HUES64 (cell line): ENCODE measurements around the gene GLIS2.
"Not testable (repeated sequence)": the region's sequence is repeated elsewhere in the genome, so short reads cannot be mapped to it uniquely, and the experiment has no call there.

Experiments used
- H3K27ac ChIP-seq: 2 replicates; pipeline ENCODE4 v1.7.0; 2013; ENCODE audit warnings: low read depth, low read length, inconsistent platforms
- H3K27me3 ChIP-seq: 2 replicates; pipeline ENCODE4 v1.6.1; 2013; ENCODE audit warnings: mild to moderate bottlenecking, low read length; ENCODE audit not compliant: insufficient read depth
- H3K36me3 ChIP-seq: 2 replicates; pipeline ENCODE4 v1.6.1; 2013; ENCODE audit warnings: mild to moderate bottlenecking, low read length; ENCODE audit not compliant: insufficient read depth
- H3K4me1 ChIP-seq: 2 replicates; pipeline ENCODE4 v1.6.1; 2013; ENCODE audit warnings: mild to moderate bottlenecking, low read length, moderate library complexity; ENCODE audit not compliant: insufficient read depth
- H3K4me3 ChIP-seq: 2 replicates; pipeline ENCODE4 v1.5.1; 2013; ENCODE audit warnings: mild to moderate bottlenecking, low read length, moderate library complexity
- H3K9ac ChIP-seq: 2 replicates; pipeline ENCODE4 v1.6.1; 2013; ENCODE audit warnings: mild to moderate bottlenecking, low read depth, low read length
- H3K9me3 ChIP-seq: 2 replicates; pipeline ENCODE4 v1.6.1; 2013; ENCODE audit warnings: low read depth, low read length; ENCODE audit not compliant: insufficient read depth
- WGBS: fragments of 150-250, 120-280 bp; methylation state at CpG from one replicate; pipeline ENCODE4 v1.1.7; 2013; ENCODE audit warnings: missing lambda C conversion rate; 5-methylcytosine and 5-hydroxymethylcytosine counted together

Gene GLIS2

GRCh38 chr16:4339455-4339854 is 23.6 kb downstream of the GLIS2 start:
- Histone ChIP-seq H3K36me3 (peaks cover 49% of the 10 kb centered on the region), H3K9me3 (no peaks in the 10 kb centered on the region), H3K27me3 (no peaks in the 10 kb centered on the region), H3K4me3 (no peak overlapping the region), H3K4me1 (no peaks in the 10 kb centered on the region), H3K9ac (no peak overlapping the region), H3K27ac (no peak overlapping the region)
- WGBS = 89% methylated on average over 10 of the region's 10 CpGs

GRCh38 chr16:4339909-4340308 is 24.0 kb downstream of the GLIS2 start:
- Histone ChIP-seq H3K36me3 (peaks cover 46% of the 10 kb centered on the region), H3K9ac (no peak overlapping the region), H3K27me3 (no peaks in the 10 kb centered on the region), H3K27ac (no peak overlapping the region), H3K9me3 (no peaks in the 10 kb centered on the region), H3K4me1 (no peaks in the 10 kb centered on the region), H3K4me3 (no peak overlapping the region)
- 91% methylated on average over 14 of the region's 14 CpGs for WGBS

GRCh38 chr16:4340443-4340842 is 24.6 kb downstream of the GLIS2 start:
- no peak overlapping the region for H3K4me3 ChIP-seq
- no peaks in the 10 kb centered on the region for H3K4me1 ChIP-seq
- H3K27me3 ChIP-seq = no peaks in the 10 kb centered on the region
- H3K36me3 ChIP-seq = peaks cover 46% of the 10 kb centered on the region
- no peaks in the 10 kb centered on the region for H3K9me3 ChIP-seq
- 97% methylated on average over 6 of the region's 6 CpGs for WGBS
- no peak overlapping the region for H3K27ac ChIP-seq
- H3K9ac ChIP-seq = no peak overlapping the region

GRCh38 chr16:4341250-4341649 is 25.4 kb downstream of the GLIS2 start:
- Histone ChIP-seq H3K9me3 (no peaks in the 10 kb centered on the region), H3K9ac (no peak overlapping the region), H3K36me3 (peaks cover 51% of the 10 kb centered on the region), H3K27ac (no peak overlapping the region), H3K4me3 (no peak overlapping the region), H3K27me3 (no peaks in the 10 kb centered on the region), H3K4me1 (no peaks in the 10 kb centered on the region)
- 97% methylated on average over 13 of the region's 13 CpGs for WGBS

GRCh38 chr16:4342866-4343744 is 27.2 kb downstream of the GLIS2 start:
- peaks cover 51% of the 10 kb centered on the region for H3K36me3 ChIP-seq
- H3K4me3 ChIP-seq = no peak overlapping the region
- no peaks in the 10 kb centered on the region for H3K9me3 ChIP-seq
- H3K9ac ChIP-seq = no peak overlapping the region
- H3K27ac ChIP-seq = no peak overlapping the region
- H3K4me1 ChIP-seq = no peaks in the 10 kb centered on the region
- 94% methylated on average over 21 of the region's 21 CpGs for WGBS
- no peaks in the 10 kb centered on the region for H3K27me3 ChIP-seq

- H3K9ac ChIP-seq, H3K27me3 ChIP-seq, H3K27ac ChIP-seq, H3K4me3 ChIP-seq, H3K4me1 ChIP-seq, H3K9me3 ChIP-seq: not testable (repeated sequence)
- H3K36me3 ChIP-seq = peaks cover 47% of the 10 kb centered on the region
- WGBS = 62% methylated on average over 8 of the region's 10 CpGs
Measured at GRCh38 chr16:4344300-4344982, 28.6 kb downstream of the GLIS2 start.

- H3K9me3 ChIP-seq = no peaks in the 10 kb centered on the region
- no peak overlapping the region for H3K4me3 ChIP-seq
- no peak overlapping the region for H3K9ac ChIP-seq
- H3K27me3 ChIP-seq = no peaks in the 10 kb centered on the region
- peaks cover 47% of the 10 kb centered on the region for H3K36me3 ChIP-seq
- H3K4me1 ChIP-seq = no peaks in the 10 kb centered on the region
- no peak overlapping the region for H3K27ac ChIP-seq
- WGBS = 96% methylated on average over 26 of the region's 26 CpGs
Measured at GRCh38 chr16:4344983-4345835, 29.3 kb downstream of the GLIS2 start.

- 94% methylated on average over 14 of the region's 14 CpGs for WGBS
- no peak overlapping the region for H3K4me3 ChIP-seq
- no peak overlapping the region for H3K9ac ChIP-seq
- no peaks in the 10 kb centered on the region for H3K9me3 ChIP-seq
- no peaks in the 10 kb centered on the region for H3K27me3 ChIP-seq
- no peaks in the 10 kb centered on the region for H3K4me1 ChIP-seq
- H3K36me3 ChIP-seq = peaks cover 41% of the 10 kb centered on the region
- no peak overlapping the region for H3K27ac ChIP-seq
Measured at GRCh38 chr16:4345836-4346781, 30.2 kb downstream of the GLIS2 start.

- Histone ChIP-seq H3K9ac (no peak overlapping the region), H3K27ac (no peak overlapping the region), H3K9me3 (no peaks in the 10 kb centered on the region), H3K36me3 (peaks cover 36% of the 10 kb centered on the region), H3K4me3 (no peak overlapping the region), H3K4me1 (peaks cover 4% of the 10 kb centered on the region; the same call in 1 of the 2 replicates), H3K27me3 (no peaks in the 10 kb centered on the region)
- WGBS = 95% methylated on average over 8 of the region's 8 CpGs
Measured at GRCh38 chr16:4347010-4347409, 31.1 kb downstream of the GLIS2 start.

GRCh38 chr16:4347765-4348509 is 32.1 kb downstream of the GLIS2 start:
- H3K27me3 ChIP-seq = no peaks in the 10 kb centered on the region
- no peak overlapping the region for H3K27ac ChIP-seq
- 95% methylated on average over 17 of the region's 17 CpGs for whole genome bisulfite sequencing
- no peak overlapping the region for H3K4me3 ChIP-seq
- H3K9ac ChIP-seq = peak overlapping the region; percentile 13; the same call in 1 of the 2 replicates
- H3K36me3 ChIP-seq = peaks cover 36% of the 10 kb centered on the region
- H3K9me3 ChIP-seq = no peaks in the 10 kb centered on the region
- peaks cover 4% of the 10 kb centered on the region; the same call in 1 of the 2 replicates for H3K4me1 ChIP-seq
